HCT116 (cell line): ENCODE measurements around the gene RALGPS1. TPM values are rescaled to one million over a fixed set of nuclear protein-coding genes. Genes with fewer than 3 reads are reported as not detected.

Experiments used
- ATAC-seq: fragments of 200-7000 bp; cut with Tn5 transposase; 2 replicates; pipeline ENCODE4 v1.9.1; 2020; ENCODE audit warnings: mild to moderate bottlenecking, moderate library complexity
- BruUV-seq: library from RNA; stranded (reverse); fragments of 400-500 nt; replicated peaks from 2 replicates; lab custom pipeline; 2021; lab: Mats Ljungman, UMichigan
- CTCF ChIA-PET: fragments of 300-600 bp; sonication (Branson Sonifier 250); formaldehyde crosslinking; loops from one replicate; lab custom pipeline; 2021; ENCODE audit warnings: antibody characterized with exemption; lab: Charles Lee
- POLR2A ChIA-PET: fragments of 300-600, 350-600 bp; sonication (Branson Sonifier 250); formaldehyde crosslinking; loops from one replicate; lab custom pipeline; 2021; ENCODE audit warnings: antibody characterized with exemption; lab: Charles Lee
- RAD21 ChIA-PET, 2 experiments: fragments of 300-600 bp; sonication (Branson Sonifier 250); formaldehyde crosslinking; loops; one replicate each; lab custom pipeline; 2023; ENCODE audit warnings: low total read pairs in 2 of 2; ENCODE audit not compliant: uncharacterized antibody in 2 of 2, unreplicated experiment in 2 of 2, low non-redundant PET in 1 of 2; lab: Charles Lee
- DNase-seq: peaks from one replicate; pipeline ENCODE4 v3.0.0-alpha.2; 2010; ENCODE audit warnings: low read depth, low spot score
- H2AFZ ChIP-seq: fragments of 200-600 bp; shearing (Covaris generic), sonication (generic); 2 replicates; pipeline ENCODE4 v1.6.1; 2017; ENCODE audit warnings: low read depth, mixed run types, mixed read lengths, antibody characterized with exemption, low read length; ENCODE audit not compliant: poor library complexity, severe bottlenecking
- H3K27ac ChIP-seq: 2 replicates; pipeline ENCODE4 v1.5.1; 2012; ENCODE audit warnings: low read depth, low read length
- H3K27me3 ChIP-seq: fragments of 200-600 bp; sonication (generic); 2 replicates; pipeline ENCODE4 v1.6.1; 2016; ENCODE audit warnings: mixed run types, low read length, mixed read lengths; ENCODE audit not compliant: insufficient read depth
- H3K36me3 ChIP-seq, 2 experiments: fragments of 200-500 bp in 1 of 2; fragments of 200-600 bp in 1 of 2; sonication (Bioruptor generic) in 1 of 2; sonication (generic) in 1 of 2; 2 replicates each; pipeline versions ENCODE4 v1.5.1 to v1.6.1; 2014 to 2016; ENCODE audit warnings: low read length in 2 of 2, inconsistent platforms in 1 of 2, mixed read lengths in 1 of 2, mixed run types in 1 of 2; ENCODE audit not compliant: insufficient read depth in 2 of 2, control insufficient read depth in 1 of 2
- H3K4me1 ChIP-seq, 2 experiments: fragments of 200-600 bp in 1 of 2; sonication (generic) in 1 of 2; 2 replicates each; pipeline versions ENCODE4 v1.5.1 to v1.6.1; 2012 to 2017; ENCODE audit warnings: low read length in 2 of 2, inconsistent platforms in 1 of 2, mild to moderate bottlenecking in 1 of 2, mixed read lengths in 1 of 2, mixed run types in 1 of 2, moderate library complexity in 1 of 2; ENCODE audit not compliant: insufficient read depth in 2 of 2, control insufficient read depth in 1 of 2
- H3K4me2 ChIP-seq: fragments of 200-600 bp; sonication (generic); 2 replicates; pipeline ENCODE4 v1.6.1; 2017; ENCODE audit warnings: mixed run types, low read length, mixed read lengths
- H3K4me3 ChIP-seq, 2 experiments: fragments of 200-600 bp in 1 of 2; sonication (generic) in 1 of 2; replicated peaks in 1 of 2; 2 replicates each; pipeline ENCODE4 v1.5.1; 2011 to 2016; ENCODE audit warnings: low read length in 2 of 2, control low read depth in 1 of 2, low read depth in 1 of 2, mild to moderate bottlenecking in 1 of 2, mixed read lengths in 1 of 2, mixed run types in 1 of 2
- H3K79me2 ChIP-seq: fragments of 200-600 bp; sonication (generic); 2 replicates; pipeline ENCODE4 v1.6.1; 2017; ENCODE audit warnings: mild to moderate bottlenecking, mixed run types, low read length, moderate library complexity, mixed read lengths; ENCODE audit not compliant: insufficient read depth
- H3K9ac ChIP-seq: fragments of 200-600 bp; sonication (generic); 2 replicates; pipeline ENCODE4 v1.6.1; 2016; ENCODE audit warnings: low read length, mixed read lengths
- H3K9me2 ChIP-seq: fragments of 200-600 bp; sonication (generic), shearing (Covaris generic); 2 replicates; pipeline ENCODE4 v1.6.1; 2017; ENCODE audit warnings: mixed run types, mild to moderate bottlenecking, moderate library complexity; ENCODE audit not compliant: insufficient read depth
- H3K9me3 ChIP-seq, 2 experiments: fragments of 200-500 bp in 1 of 2; fragments of 200-600 bp in 1 of 2; sonication (Bioruptor generic) in 1 of 2; sonication (generic) in 1 of 2; 2 replicates each; pipeline ENCODE4 v1.6.1; 2014 to 2017; ENCODE audit warnings: low read length in 2 of 2, mixed read lengths in 2 of 2, inconsistent platforms in 1 of 2, low read depth in 1 of 2, mild to moderate bottlenecking in 1 of 2, mixed run types in 1 of 2, moderate library complexity in 1 of 2; ENCODE audit not compliant: control insufficient read depth in 1 of 2, insufficient read depth in 1 of 2
- H4K20me1 ChIP-seq: fragments of 200-600 bp; sonication (generic), shearing (Covaris generic); 2 replicates; pipeline ENCODE4 v1.6.1; 2017; ENCODE audit warnings: mixed run types, mild to moderate bottlenecking, moderate library complexity; ENCODE audit not compliant: insufficient read depth
- CBX3 ChIP-seq: IDR thresholded peaks from 2 replicates; pipeline ENCODE4 v1.6.1; 2012; ENCODE audit warnings: low read depth
- CEBPB ChIP-seq: IDR thresholded peaks from 2 replicates; pipeline ENCODE4 v1.6.1; 2012; ENCODE audit warnings: low read depth
- EGR1 ChIP-seq: IDR thresholded peaks from 2 replicates; pipeline ENCODE4 v1.6.1; 2012; ENCODE audit warnings: low read depth
- ELF1 ChIP-seq: IDR thresholded peaks from 2 replicates; pipeline ENCODE4 v1.6.1; 2012; ENCODE audit warnings: low read depth, borderline replicate concordance
- EZH2 ChIP-seq: fragments of 200-600 bp; sonication (generic); IDR thresholded peaks from 2 replicates; pipeline ENCODE4 v1.6.1; 2017; ENCODE audit warnings: antibody characterized with exemption, mixed run types
- EZH2phosphoT487 ChIP-seq: fragments of 200-600 bp; IDR thresholded peaks from 2 replicates; pipeline ENCODE4 v1.6.1; 2018; ENCODE audit warnings: antibody characterized with exemption, borderline replicate concordance
- JUND ChIP-seq: IDR thresholded peaks from 2 replicates; pipeline ENCODE4 v1.6.1; 2012
- POLR2A ChIP-seq: IDR thresholded peaks from 2 replicates; pipeline ENCODE4 v1.7.0; 2011; ENCODE audit warnings: borderline replicate concordance; ENCODE audit not compliant: insufficient read depth, insufficient read length; ENCODE audit errors: extremely low read depth
- POLR2AphosphoS5 ChIP-seq: IDR thresholded peaks from 2 replicates; pipeline ENCODE4 v1.6.1; 2011; ENCODE audit warnings: mild to moderate bottlenecking, low read depth, low read length, moderate library complexity
- RAD21 ChIP-seq: IDR thresholded peaks from 2 replicates; pipeline ENCODE4 v1.6.1; 2012; ENCODE audit warnings: low read depth, mild to moderate bottlenecking
- SIN3A ChIP-seq: IDR thresholded peaks from 2 replicates; pipeline ENCODE4 v1.6.1; 2012; ENCODE audit warnings: low read depth
- SRF ChIP-seq: IDR thresholded peaks from 2 replicates; pipeline ENCODE4 v1.6.1; 2012; ENCODE audit warnings: low read depth
- TCF7L2 ChIP-seq: IDR thresholded peaks from 2 replicates; pipeline ENCODE4 v1.7.0; 2011; ENCODE audit warnings: borderline replicate concordance, inconsistent platforms; ENCODE audit not compliant: insufficient read depth, insufficient read length; ENCODE audit errors: extremely low read depth
- YY1 ChIP-seq: IDR thresholded peaks from 2 replicates; pipeline ENCODE4 v1.6.1; 2011; ENCODE audit warnings: low read length, low read depth, moderate library complexity, mild to moderate bottlenecking; ENCODE audit not compliant: insufficient replicate concordance; ENCODE audit errors: extremely low read depth
- ZFX ChIP-seq: fragments of 450-650 bp; IDR thresholded peaks from 2 replicates; pipeline ENCODE4 v1.6.1; 2017
- ZNF274 ChIP-seq: fragments of 200-500 bp; sonication (Bioruptor generic); IDR thresholded peaks from 2 replicates; pipeline ENCODE4 v1.6.1; 2014; ENCODE audit warnings: mild to moderate bottlenecking, low read depth, low read length, inconsistent platforms
- intact Hi-C: fragments of 100-400 bp; cut with micrococcal nuclease; formaldehyde crosslinking; loops from 2 replicates; pipeline ENCODE4 v1.10.0; 2022
- total RNA-seq: library from RNA; stranded (reverse); gene quantifications from one replicate; pipeline ENCODE4 v1.2.1, GENCODE V29; 2021; ENCODE audit not compliant: unreplicated experiment
- TF ChIP-seq, protein P1 (sequence below): IDR thresholded peaks from 2 replicates; pipeline ENCODE4 v1.6.1; 2012
- TF ChIP-seq, protein P2 (sequence below), 3 experiments: fragments of 200-600 bp in 1 of 3; sonication (generic) in 1 of 3; IDR thresholded peaks in 2 of 3; conservative IDR thresholded peaks in 1 of 3; 2 replicates each; pipeline ENCODE4 v1.5.1; 2012 to 2017; ENCODE audit warnings: low read depth in 2 of 3, low read length in 2 of 3, antibody characterized with exemption in 1 of 3, borderline replicate concordance in 1 of 3, control low read depth in 1 of 3, mild to moderate bottlenecking in 1 of 3, mixed read lengths in 1 of 3, mixed run types in 1 of 3, moderate library complexity in 1 of 3; ENCODE audit not compliant: insufficient read depth in 1 of 3
- TF ChIP-seq, protein P3 (sequence below): IDR thresholded peaks from 2 replicates; pipeline ENCODE4 v1.6.1; 2012; ENCODE audit warnings: low read depth
- TF ChIP-seq, protein P4 (sequence below): IDR thresholded peaks from 2 replicates; pipeline ENCODE4 v1.6.1; 2011; ENCODE audit warnings: mild to moderate bottlenecking, low read length, moderate library complexity; ENCODE audit not compliant: insufficient replicate concordance; ENCODE audit errors: extremely low read depth

The RALGPS1 gene
- total RNA-seq, 1 experiment from 2014 or later: 7.6 TPM

DNA sequence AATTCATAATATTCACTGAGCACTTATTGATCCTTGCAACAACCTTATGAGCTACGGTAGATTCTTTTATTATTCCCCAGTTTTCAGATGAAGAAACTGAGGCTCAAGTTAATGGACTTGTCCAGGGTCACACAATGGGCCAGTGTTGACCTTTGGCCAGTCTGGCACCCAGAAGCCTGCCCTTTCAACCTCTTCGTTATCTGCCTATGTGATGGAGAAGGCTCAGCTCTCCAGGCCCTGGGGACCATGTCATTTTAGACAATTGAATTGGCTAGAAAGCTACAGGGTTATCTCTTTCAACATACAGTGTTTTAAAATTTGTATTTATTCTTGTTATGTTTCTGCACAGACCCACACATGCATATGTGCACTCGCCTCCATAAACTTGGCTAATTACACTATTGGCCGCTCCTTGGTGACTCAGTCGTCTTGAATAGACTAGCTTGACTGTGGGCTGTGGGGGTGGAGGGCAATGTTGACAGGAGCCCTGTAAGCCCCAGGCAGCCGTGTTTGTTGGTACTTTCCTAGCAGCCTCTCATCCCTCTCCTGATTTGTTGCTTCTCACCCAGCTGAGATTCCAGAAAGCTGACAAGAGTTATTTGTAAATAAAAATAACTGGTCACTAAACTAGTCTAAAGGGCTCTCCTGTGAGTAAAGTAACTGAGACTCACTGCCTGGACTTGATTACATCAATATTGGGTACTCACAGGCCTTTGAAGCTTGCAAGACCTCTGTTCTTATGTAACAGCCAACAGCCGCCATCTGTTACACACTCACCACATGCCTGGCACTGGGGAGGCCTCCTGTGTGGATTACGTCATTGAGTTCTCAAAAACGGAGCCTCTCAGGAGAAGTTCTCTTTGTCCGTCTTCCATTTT lies 216.3 kb downstream of the RALGPS1 start:
- ChIA-PET RAD21 (no interaction called here), POLR2A (no interaction called here), CTCF (no interaction called here)
- no peak overlapping the region for H3K9ac ChIP-seq
- H3K27ac ChIP-seq: no peak overlapping the region
- no peaks in the 10 kb centered on the region for H3K36me3 ChIP-seq
- DNase-seq (no peak), ATAC-seq (no peak)
- no peak overlapping the region for H3K4me3 ChIP-seq
- H3K27me3 ChIP-seq: no peaks in the 10 kb centered on the region
- TF ChIP-seq EGR1: no peak
- TF ChIP-seq, protein P1, sequence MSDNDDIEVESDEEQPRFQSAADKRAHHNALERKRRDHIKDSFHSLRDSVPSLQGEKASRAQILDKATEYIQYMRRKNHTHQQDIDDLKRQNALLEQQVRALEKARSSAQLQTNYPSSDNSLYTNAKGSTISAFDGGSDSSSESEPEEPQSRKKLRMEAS: no peak
- no peak for TF ChIP-seq RAD21
- no peak for TF ChIP-seq JUND
- no peak for TF ChIP-seq EZH2
- TF ChIP-seq POLR2A: no peak
- TF ChIP-seq ELF1: no peak
- TF ChIP-seq, protein P2, sequence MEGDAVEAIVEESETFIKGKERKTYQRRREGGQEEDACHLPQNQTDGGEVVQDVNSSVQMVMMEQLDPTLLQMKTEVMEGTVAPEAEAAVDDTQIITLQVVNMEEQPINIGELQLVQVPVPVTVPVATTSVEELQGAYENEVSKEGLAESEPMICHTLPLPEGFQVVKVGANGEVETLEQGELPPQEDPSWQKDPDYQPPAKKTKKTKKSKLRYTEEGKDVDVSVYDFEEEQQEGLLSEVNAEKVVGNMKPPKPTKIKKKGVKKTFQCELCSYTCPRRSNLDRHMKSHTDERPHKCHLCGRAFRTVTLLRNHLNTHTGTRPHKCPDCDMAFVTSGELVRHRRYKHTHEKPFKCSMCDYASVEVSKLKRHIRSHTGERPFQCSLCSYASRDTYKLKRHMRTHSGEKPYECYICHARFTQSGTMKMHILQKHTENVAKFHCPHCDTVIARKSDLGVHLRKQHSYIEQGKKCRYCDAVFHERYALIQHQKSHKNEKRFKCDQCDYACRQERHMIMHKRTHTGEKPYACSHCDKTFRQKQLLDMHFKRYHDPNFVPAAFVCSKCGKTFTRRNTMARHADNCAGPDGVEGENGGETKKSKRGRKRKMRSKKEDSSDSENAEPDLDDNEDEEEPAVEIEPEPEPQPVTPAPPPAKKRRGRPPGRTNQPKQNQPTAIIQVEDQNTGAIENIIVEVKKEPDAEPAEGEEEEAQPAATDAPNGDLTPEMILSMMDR (IDR thresholded peaks at IDR 0.05 in 2 of 3, conservative IDR thresholded peaks at IDR 0.05 in 1 of 3; ENCODE audit: borderline replicate concordance in 1 of 3, insufficient read depth in 1 of 3, low read depth in 2 of 3, low read length in 2 of 3): no peak
- no peak for TF ChIP-seq SIN3A
- no peak for TF ChIP-seq ZNF274
- no peak for TF ChIP-seq CBX3
- TF ChIP-seq EZH2phosphoT487: no peak
- TF ChIP-seq TCF7L2: no peak
- TF ChIP-seq SRF: no peak
- TF ChIP-seq POLR2AphosphoS5: no peak
- no peak for TF ChIP-seq ZFX
- TF ChIP-seq CEBPB: no peak
- TF ChIP-seq, protein P3, sequence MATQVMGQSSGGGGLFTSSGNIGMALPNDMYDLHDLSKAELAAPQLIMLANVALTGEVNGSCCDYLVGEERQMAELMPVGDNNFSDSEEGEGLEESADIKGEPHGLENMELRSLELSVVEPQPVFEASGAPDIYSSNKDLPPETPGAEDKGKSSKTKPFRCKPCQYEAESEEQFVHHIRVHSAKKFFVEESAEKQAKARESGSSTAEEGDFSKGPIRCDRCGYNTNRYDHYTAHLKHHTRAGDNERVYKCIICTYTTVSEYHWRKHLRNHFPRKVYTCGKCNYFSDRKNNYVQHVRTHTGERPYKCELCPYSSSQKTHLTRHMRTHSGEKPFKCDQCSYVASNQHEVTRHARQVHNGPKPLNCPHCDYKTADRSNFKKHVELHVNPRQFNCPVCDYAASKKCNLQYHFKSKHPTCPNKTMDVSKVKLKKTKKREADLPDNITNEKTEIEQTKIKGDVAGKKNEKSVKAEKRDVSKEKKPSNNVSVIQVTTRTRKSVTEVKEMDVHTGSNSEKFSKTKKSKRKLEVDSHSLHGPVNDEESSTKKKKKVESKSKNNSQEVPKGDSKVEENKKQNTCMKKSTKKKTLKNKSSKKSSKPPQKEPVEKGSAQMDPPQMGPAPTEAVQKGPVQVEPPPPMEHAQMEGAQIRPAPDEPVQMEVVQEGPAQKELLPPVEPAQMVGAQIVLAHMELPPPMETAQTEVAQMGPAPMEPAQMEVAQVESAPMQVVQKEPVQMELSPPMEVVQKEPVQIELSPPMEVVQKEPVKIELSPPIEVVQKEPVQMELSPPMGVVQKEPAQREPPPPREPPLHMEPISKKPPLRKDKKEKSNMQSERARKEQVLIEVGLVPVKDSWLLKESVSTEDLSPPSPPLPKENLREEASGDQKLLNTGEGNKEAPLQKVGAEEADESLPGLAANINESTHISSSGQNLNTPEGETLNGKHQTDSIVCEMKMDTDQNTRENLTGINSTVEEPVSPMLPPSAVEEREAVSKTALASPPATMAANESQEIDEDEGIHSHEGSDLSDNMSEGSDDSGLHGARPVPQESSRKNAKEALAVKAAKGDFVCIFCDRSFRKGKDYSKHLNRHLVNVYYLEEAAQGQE: no peak
- TF ChIP-seq, protein P4, sequence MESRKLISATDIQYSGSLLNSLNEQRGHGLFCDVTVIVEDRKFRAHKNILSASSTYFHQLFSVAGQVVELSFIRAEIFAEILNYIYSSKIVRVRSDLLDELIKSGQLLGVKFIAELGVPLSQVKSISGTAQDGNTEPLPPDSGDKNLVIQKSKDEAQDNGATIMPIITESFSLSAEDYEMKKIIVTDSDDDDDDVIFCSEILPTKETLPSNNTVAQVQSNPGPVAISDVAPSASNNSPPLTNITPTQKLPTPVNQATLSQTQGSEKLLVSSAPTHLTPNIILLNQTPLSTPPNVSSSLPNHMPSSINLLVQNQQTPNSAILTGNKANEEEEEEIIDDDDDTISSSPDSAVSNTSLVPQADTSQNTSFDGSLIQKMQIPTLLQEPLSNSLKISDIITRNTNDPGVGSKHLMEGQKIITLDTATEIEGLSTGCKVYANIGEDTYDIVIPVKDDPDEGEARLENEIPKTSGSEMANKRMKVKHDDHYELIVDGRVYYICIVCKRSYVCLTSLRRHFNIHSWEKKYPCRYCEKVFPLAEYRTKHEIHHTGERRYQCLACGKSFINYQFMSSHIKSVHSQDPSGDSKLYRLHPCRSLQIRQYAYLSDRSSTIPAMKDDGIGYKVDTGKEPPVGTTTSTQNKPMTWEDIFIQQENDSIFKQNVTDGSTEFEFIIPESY: no peak
- TF ChIP-seq YY1: no peak
- no peaks in the 10 kb centered on the region for H3K9me3 ChIP-seq
- H3K9me2 ChIP-seq: no peaks in the 10 kb centered on the region
- no peaks in the 10 kb centered on the region for H3K79me2 ChIP-seq
- peak overlapping the region; percentile 31 for H3K4me2 ChIP-seq
- H2AFZ ChIP-seq: no peak overlapping the region
- no peaks in the 10 kb centered on the region for H4K20me1 ChIP-seq
- H3K4me1 ChIP-seq: peaks cover 22 to 31% of the 10 kb centered on the region in 2 experiments
- BruUV-seq: no TSS peak
- intact Hi-C loops: no loop called here
